GM21619 (cell line): ENCODE data around the gene PXYLP1.
A peak's percentile ranks its signal among the peaks of the same experiment; 100 is the strongest.
"Not testable (repeated sequence)": the region's sequence is repeated elsewhere in the genome, so short reads cannot be mapped to it uniquely, and the experiment has no call there.

ENCODE experiments used
- ATAC-seq: cut with Tn5 transposase; IDR thresholded peaks from one replicate; pipeline ENCODE4 v1.9.1; 2021; ENCODE audit not compliant: unreplicated experiment

Gene PXYLP1

DNA sequence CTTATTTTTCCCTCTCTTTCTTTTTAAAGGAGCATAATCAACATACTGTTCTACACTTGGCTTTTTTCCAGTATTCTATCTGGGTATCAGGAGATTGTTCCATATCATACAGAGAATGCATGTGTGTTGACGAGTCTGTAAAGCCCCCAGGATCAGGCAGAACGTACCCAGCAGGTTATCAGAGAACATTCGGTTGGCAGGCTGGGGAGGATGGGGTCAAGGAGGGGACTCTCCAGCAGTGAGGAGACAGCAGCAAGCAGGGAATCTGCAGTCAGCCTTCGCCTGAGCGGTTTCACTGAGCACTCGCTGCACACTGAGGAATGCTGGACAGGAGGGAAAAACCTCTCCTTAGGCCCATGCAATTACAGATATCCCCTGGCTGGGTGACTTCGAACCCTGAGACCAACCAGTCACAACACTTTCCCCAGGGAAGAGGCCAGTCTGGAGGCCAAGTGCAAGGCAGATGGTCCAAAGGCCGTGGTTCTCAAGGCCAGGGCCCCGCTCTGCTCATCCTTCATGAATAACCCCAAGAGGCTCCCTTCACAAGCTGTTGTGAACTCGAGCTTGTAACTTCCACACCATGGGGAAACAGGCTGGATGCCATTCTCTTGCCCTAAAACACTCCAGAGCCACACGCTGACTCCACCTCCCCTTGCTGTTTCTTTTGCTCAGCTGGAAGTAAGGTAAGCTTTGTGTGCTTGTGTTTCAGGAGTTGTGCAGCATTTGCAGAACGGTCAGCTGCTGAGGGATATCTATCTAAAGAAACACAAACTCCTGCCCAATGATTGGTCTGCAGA lies 60.1 kb downstream of the PXYLP1 start:
- ATAC-seq: no peak

- no peak for ATAC-seq
These were observed 60.9 kb downstream of the PXYLP1 start for GRCh38 chr3:141292356-141293058.

GRCh38 chr3:141294301-141294700 lies 62.7 kb downstream of the PXYLP1 start:
- no peak for ATAC-seq

- ATAC-seq: no peak
These were observed 63.2 kb downstream of the PXYLP1 start for GRCh38 chr3:141294848-141295247.

- ATAC-seq: not testable (repeated sequence)
These were observed 68.8 kb downstream of the PXYLP1 start for GRCh38 chr3:141300426-141300825.

DNA sequence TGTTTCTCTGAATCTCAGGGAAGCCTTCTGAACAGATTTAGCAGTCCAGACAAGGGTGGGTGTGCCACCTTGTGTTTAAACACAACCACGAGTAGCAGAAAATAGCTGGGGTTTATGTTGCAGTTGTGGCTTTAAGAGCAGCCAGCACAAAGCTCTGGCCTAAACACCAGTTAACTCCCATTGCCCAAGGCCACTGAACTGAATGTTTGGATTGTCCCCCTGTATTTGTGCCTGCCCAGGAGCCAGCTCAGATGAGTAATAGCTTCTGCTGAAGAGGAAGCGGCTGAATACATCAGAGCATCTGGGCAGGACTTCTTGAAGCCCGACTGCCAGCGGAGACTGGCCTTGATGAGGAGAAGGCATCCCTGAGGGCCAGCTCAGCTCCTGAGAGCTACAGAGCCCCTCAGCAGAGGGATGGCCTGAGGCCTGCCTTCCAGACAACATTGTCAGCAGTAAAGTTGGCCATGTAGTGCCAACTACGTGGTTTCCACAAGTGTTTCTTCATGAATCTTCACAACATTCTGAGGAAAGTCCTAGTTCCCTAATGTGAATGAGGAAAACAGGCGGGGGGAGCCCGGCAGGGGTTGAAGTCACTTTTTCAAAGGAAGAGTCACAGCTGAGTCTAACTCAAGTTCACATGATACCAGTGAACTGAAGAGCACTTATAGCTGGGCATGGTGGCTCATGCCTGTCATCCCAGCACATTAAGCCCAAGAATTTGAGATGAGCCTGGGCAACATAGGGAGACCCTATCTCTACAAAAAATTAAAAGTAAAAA lies 70.9 kb downstream of the PXYLP1 start:
- ATAC-seq: no peak

DNA sequence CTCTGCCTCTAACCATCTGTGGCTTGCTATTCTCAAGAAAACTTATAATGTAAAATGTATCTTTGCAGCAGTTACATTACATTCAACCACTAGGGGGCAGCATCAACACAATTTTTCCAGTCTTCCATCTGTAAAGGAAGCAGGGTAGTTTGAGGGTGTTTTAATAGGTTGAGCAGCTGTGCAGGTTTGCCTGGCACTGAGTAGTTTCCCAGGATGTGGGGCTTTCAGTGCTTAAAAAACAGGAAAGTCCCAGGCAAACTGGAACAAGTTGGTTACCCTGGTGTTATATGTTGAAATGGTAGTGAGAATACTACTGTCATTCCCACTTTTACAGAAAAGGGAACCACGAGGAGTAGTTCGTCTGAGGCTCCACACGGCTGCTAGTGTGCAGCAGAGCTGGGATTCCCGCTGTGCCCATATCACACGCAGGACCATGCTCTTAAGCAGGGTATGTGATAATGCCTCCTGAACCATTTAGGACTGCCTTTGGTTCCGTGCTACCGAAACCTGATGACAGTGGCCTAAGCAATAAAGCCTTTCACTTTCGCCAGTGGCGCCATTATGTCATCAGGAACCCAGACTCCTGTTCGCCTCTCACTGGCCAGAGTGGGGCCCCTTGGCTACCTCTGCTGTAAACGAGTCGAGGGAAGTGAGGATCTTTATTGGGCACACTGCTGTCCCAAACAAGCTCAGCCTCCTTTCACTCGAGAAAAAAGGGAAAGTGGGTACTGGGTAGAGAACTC lies 72.0 kb downstream of the PXYLP1 start:
- peak; percentile 79 for ATAC-seq

- ATAC-seq: no peak
These were observed 73.8 kb downstream of the PXYLP1 start for GRCh38 chr3:141305436-141305835.

GRCh38 chr3:141306276-141306675 lies 74.7 kb downstream of the PXYLP1 start:
- no peak for ATAC-seq

DNA sequence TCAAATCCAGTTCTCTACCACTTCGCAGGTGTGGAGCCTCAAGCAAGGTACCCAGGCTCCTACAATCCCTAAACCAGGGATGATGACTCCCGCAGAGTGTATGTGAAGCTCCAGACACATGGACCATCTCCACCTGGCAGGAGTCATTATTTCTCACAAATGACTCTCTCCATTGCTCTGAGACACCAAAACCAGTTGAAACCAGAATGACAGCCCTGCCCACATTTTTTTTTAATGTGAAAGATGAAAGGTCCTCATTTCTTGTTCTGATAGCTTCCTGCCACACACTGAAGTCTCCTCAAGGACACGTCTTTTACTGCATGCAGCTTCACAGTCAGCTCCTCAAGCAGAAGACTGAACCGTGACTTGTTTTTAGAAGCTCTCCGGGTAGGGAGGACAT lies 75.3 kb downstream of the PXYLP1 start:
- no peak for ATAC-seq

DNA sequence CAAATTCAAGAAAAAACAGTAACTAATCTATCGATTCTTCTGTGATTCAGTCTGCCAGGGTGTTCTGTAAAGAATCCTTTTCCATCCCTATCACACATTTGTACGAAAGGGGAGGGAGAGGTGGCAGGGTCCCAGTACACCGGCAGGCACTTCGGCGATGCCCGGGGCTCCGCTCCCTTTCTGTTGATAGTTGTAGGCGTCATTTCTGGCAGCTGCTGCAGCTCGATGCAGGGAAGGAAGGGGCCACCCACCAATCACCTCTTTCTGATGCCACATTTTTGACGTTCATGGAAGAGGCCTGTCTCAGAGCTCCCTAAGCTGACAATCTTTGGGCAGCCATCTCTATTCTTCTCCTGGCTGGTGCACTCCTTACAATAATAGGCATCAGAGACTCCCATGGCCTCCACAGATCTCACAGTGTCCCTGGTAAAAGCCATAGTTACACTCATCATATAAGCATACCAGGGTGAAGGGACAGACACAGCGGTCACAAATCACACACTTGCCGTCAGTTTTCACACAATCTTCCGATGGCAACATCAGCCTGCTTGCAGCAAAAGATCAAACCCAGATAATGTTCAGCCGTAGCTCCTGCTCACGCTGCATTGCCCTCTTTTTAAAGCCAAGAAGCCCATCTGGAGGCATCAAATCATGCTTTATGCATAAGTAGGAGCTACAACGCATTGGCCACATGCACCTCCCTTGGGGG lies 75.9 kb downstream of the PXYLP1 start:
- ATAC-seq: no peak

- ATAC-seq: no peak
These were observed 77.1 kb downstream of the PXYLP1 start for GRCh38 chr3:141308588-141309218.

- no peak for ATAC-seq
These were observed 79.5 kb downstream of the PXYLP1 start for GRCh38 chr3:141311170-141311495.

GRCh38 chr3:141311496-141312353 lies 80.1 kb downstream of the PXYLP1 start:
- peak; percentile 96 for ATAC-seq

DNA sequence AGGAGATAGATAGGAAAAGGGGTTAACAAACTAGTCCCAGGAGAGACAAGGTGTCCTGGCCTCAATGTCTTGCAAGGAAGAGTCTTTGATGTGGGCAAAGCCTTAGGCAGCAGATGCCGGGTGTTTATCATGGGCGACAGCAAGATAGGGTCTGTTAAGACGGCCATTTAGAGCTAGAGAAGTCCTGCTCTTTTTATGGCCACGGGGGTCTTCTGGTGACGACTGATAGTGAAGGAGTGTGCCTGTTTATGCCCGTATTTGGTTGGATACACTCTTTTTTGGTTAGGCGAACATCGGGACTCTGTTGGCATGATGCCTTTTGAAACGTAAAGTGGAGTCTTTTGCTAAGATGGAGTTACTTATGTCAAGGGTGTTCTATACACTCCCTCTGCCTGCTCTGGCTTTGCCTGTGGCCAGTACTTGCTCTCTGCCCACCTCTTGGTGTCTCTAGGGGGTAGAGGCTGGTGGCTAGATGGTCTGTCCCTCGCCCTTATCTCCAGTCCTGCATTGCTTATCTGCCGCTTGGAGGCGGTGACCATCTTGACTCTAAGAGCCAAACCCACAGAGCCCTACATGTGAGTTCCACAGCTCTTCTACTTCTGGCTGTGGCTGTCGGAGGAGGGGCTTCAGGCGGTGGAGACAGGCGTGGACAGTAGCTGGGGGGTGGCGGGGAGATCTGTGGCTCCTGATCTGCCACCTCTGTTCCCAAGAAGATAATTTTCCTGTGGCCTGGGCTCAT lies 80.9 kb downstream of the PXYLP1 start:
- no peak for ATAC-seq

GRCh38 chr3:141313093-141313683 lies 81.6 kb downstream of the PXYLP1 start:
- no peak for ATAC-seq

DNA sequence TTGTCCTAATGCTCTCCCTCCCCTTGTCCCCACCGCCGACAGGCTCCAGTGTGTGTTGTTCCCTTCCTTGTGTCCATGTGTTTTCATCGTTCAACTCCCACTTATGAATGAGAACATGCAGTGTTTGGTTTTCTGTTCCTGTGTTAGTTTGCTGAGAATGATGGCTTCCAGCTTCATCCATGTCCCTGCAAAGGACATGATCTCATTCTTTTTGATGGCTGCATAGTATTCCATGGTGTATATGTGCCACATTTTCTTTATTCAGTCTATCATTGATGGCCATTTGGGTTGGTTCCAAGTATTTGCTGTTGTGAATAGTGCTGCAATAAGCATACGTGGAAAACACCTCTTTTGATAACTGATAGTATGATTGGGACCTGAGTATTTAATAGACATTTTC lies 82.8 kb downstream of the PXYLP1 start:
- not testable (repeated sequence) for ATAC-seq

DNA sequence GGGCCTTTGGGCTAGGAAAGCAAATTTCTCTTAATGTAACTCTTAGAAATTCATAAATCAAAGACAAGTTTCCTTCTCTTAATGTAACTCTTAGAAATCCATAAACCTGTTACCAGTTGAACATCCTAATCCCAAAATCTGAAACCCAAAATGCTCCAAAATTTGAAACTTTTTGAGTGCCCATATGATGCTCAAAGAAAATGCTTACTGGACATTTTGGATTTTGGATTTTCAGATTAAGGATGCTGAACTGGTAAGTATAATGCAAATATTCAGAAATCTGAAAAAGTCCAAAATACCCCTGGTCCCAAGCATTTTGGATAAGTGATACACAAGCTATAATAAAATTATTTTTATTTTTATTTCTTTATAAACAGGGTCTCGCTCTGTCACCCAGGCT lies 85.2 kb downstream of the PXYLP1 start:
- no peak for ATAC-seq
